H9 (cell line): ENCODE measurements around the gene HLX. TPM values are rescaled to one million over a fixed set of nuclear protein-coding genes. Genes with fewer than 3 reads are reported as not detected.

Experiments used
- DNase-seq: peaks from one replicate; pipeline ENCODE4 v3.0.0-alpha.2; 2017
- H2AFZ ChIP-seq: one replicate; pipeline ENCODE4 v1.6.1; 2013; ENCODE audit warnings: mild to moderate bottlenecking, low read length, control low read depth, moderate library complexity
- H2AK5ac ChIP-seq: 2 replicates; pipeline ENCODE4 v1.6.1; 2013; ENCODE audit warnings: low read length, control low read depth, mixed read lengths; ENCODE audit not compliant: insufficient read length
- H2BK120ac ChIP-seq: one replicate; pipeline ENCODE4 v1.6.1; 2013; ENCODE audit warnings: low read depth, mild to moderate bottlenecking, low read length, control low read depth, inconsistent platforms; ENCODE audit not compliant: poor library complexity, severe bottlenecking
- H2BK12ac ChIP-seq: 2 replicates; pipeline ENCODE4 v1.6.1; 2013; ENCODE audit warnings: low read length, control low read depth, mixed read lengths, low read depth; ENCODE audit not compliant: insufficient read length
- H2BK15ac ChIP-seq: 2 replicates; pipeline ENCODE4 v1.6.1; 2013; ENCODE audit warnings: low read depth, low read length, control low read depth
- H2BK20ac ChIP-seq: one replicate; pipeline ENCODE4 v1.6.1; 2013; ENCODE audit warnings: low read depth, mild to moderate bottlenecking, low read length, control low read depth, inconsistent platforms; ENCODE audit not compliant: poor library complexity, severe bottlenecking
- H2BK5ac ChIP-seq: 2 replicates; pipeline ENCODE4 v1.6.1; 2013; ENCODE audit warnings: low read length, control low read depth, mixed read lengths; ENCODE audit not compliant: insufficient read length
- H3K14ac ChIP-seq: 2 replicates; pipeline ENCODE4 v1.6.1; 2013; ENCODE audit warnings: low read length, control low read depth; ENCODE audit not compliant: insufficient read depth
- H3K18ac ChIP-seq: 2 replicates; pipeline ENCODE4 v1.6.1; 2013; ENCODE audit warnings: low read depth, mild to moderate bottlenecking, mixed read lengths, low read length, control low read depth; ENCODE audit not compliant: insufficient read length
- H3K23ac ChIP-seq: 2 replicates; pipeline ENCODE4 v1.6.1; 2013; ENCODE audit warnings: low read length, control low read depth, mixed read lengths, low read depth; ENCODE audit not compliant: insufficient read length
- H3K23me2 ChIP-seq: 2 replicates; pipeline ENCODE4 v1.6.1; 2013; ENCODE audit warnings: low read depth, mild to moderate bottlenecking, mixed read lengths, low read length, control low read depth; ENCODE audit not compliant: insufficient read length, poor library complexity, severe bottlenecking
- H3K27ac ChIP-seq: 2 replicates; pipeline ENCODE4 v1.5.1; 2013; ENCODE audit warnings: low read length, control low read depth, mixed read lengths, low read depth; ENCODE audit not compliant: insufficient read length
- H3K27me3 ChIP-seq: 2 replicates; pipeline ENCODE4 v1.6.1; 2013; ENCODE audit warnings: low read length, control low read depth, inconsistent platforms; ENCODE audit not compliant: insufficient read depth
- H3K4ac ChIP-seq: 2 replicates; pipeline ENCODE4 v1.6.1; 2013; ENCODE audit warnings: low read depth, mild to moderate bottlenecking, control low read depth, inconsistent platforms, low read length, moderate library complexity
- H3K4me1 ChIP-seq: 2 replicates; pipeline ENCODE4 v1.6.1; 2013; ENCODE audit warnings: low read length, control low read depth, inconsistent platforms; ENCODE audit not compliant: insufficient read depth
- H3K4me2 ChIP-seq: 2 replicates; pipeline ENCODE4 v1.6.1; 2013; ENCODE audit warnings: low read length, control low read depth, mixed read lengths; ENCODE audit not compliant: insufficient read length, insufficient read depth
- H3K56ac ChIP-seq: 2 replicates; pipeline ENCODE4 v1.6.1; 2013; ENCODE audit warnings: low read depth, mild to moderate bottlenecking, mixed read lengths, low read length, control low read depth; ENCODE audit not compliant: insufficient read length
- H3K79me1 ChIP-seq: 2 replicates; pipeline ENCODE4 v1.6.1; 2013; ENCODE audit warnings: low read depth, mild to moderate bottlenecking, moderate library complexity, low read length, control low read depth, inconsistent platforms; ENCODE audit not compliant: insufficient read depth, poor library complexity, severe bottlenecking
- H3K79me2 ChIP-seq: 2 replicates; pipeline ENCODE4 v1.6.1; 2013; ENCODE audit warnings: low read length, control low read depth, inconsistent platforms; ENCODE audit not compliant: insufficient read depth
- H3K9ac ChIP-seq: 2 replicates; pipeline ENCODE4 v1.6.1; 2013; ENCODE audit warnings: low read length, control low read depth, mixed read lengths; ENCODE audit not compliant: insufficient read length; ENCODE audit errors: extremely low read depth
- H3K9me3 ChIP-seq: one replicate; pipeline ENCODE4 v1.6.1; 2013; ENCODE audit warnings: low read depth, low read length, inconsistent platforms; ENCODE audit not compliant: control insufficient read depth
- H3T11ph ChIP-seq: one replicate; pipeline ENCODE4 v1.6.1; 2013; ENCODE audit warnings: mild to moderate bottlenecking, low read length, control low read depth, inconsistent platforms
- H4K20me1 ChIP-seq: one replicate; pipeline ENCODE4 v1.6.1; 2013; ENCODE audit not compliant: control insufficient read depth, insufficient read length, insufficient read depth
- H4K5ac ChIP-seq: 2 replicates; pipeline ENCODE4 v1.6.1; 2013; ENCODE audit warnings: low read depth, mild to moderate bottlenecking, mixed read lengths, low read length, control low read depth; ENCODE audit not compliant: insufficient read length
- H4K8ac ChIP-seq: replicated peaks from 2 replicates; pipeline ENCODE4 v1.6.1; 2013; ENCODE audit warnings: low read length, control low read depth, mixed read lengths, low read depth; ENCODE audit not compliant: insufficient read length
- H4K91ac ChIP-seq: 2 replicates; pipeline ENCODE4 v1.6.1; 2013; ENCODE audit warnings: low read depth, mild to moderate bottlenecking, moderate library complexity, mixed read lengths, low read length, control low read depth; ENCODE audit not compliant: insufficient read length
- H3K27ac Mint-ChIP-seq, 3 experiments: 2 replicates in 2 of 3; 3 replicates in 1 of 3; pipeline ENCODE4 v1.8.0; 2020 to 2021; ENCODE audit warnings: mixed read lengths in 3 of 3, mild to moderate bottlenecking in 1 of 3, moderate library complexity in 1 of 3
- H3K27me3 Mint-ChIP-seq: 2 replicates; pipeline ENCODE4 v1.8.0; 2021; ENCODE audit warnings: low read depth, mild to moderate bottlenecking, moderate library complexity, mixed read lengths
- H3K36me3 Mint-ChIP-seq, 3 experiments: 2 replicates in 2 of 3; 3 replicates in 1 of 3; pipeline ENCODE4 v1.8.0; 2020 to 2021; ENCODE audit warnings: low read depth in 3 of 3, mixed read lengths in 3 of 3; ENCODE audit not compliant: insufficient read depth in 1 of 3
- H3K4me1 Mint-ChIP-seq, 2 experiments: 2 replicates each; pipeline ENCODE4 v1.8.0; 2020; ENCODE audit warnings: mixed read lengths in 2 of 2
- H3K4me3 Mint-ChIP-seq, 2 experiments: 2 replicates in 1 of 2; 3 replicates in 1 of 2; pipeline ENCODE4 v1.8.0; 2020 to 2021; ENCODE audit warnings: mild to moderate bottlenecking in 2 of 2, mixed read lengths in 2 of 2, moderate library complexity in 1 of 2
- H3K9me3 Mint-ChIP-seq, 2 experiments: 2 replicates in 1 of 2; 3 replicates in 1 of 2; pipeline ENCODE4 v1.8.0; 2020; ENCODE audit warnings: mild to moderate bottlenecking in 2 of 2, mixed read lengths in 2 of 2, moderate library complexity in 1 of 2
- CTCF ChIP-seq: fragments of 200-600 bp; sonication (generic); conservative IDR thresholded peaks from 3 replicates; pipeline ENCODE4 v1.8.0; 2021; ENCODE audit warnings: antibody characterized with exemption, mild to moderate bottlenecking
- WGBS: extraction: QIAGEN DNeasy Blood & Tissue Kit; methylation state at CpG from one replicate; pipeline ENCODE4 v1.1.7; 2013; ENCODE audit warnings: missing lambda C conversion rate, low lambda C conversion rate, mixed read lengths; ENCODE audit not compliant: insufficient read length; ENCODE audit errors: extremely low coverage; 5-methylcytosine and 5-hydroxymethylcytosine counted together
- total RNA-seq: library from RNA; stranded (reverse); gene quantifications from 2 replicates; pipeline ENCODE4 v1.2.1, GENCODE V29; 2021

The HLX gene
- total RNA-seq, 1 experiment from 2014 or later, result 0.37 TPM

GRCh38 chr1:220929304-220929703, 50.1 kb downstream of the HLX start:
- H3K23ac ChIP-seq, result no peak overlapping the region
- no peaks in the 10 kb centered on the region for H4K20me1 ChIP-seq
- no CpG with 5 or more reads among the region's 1 CpG for WGBS
- H3K23me2 ChIP-seq, result no peaks in the 10 kb centered on the region
- H3K4ac ChIP-seq, result no peak overlapping the region
- Mint-ChIP-seq H3K4me3 (no peak overlapping the region), H3K27ac (no peak overlapping the region), H3K9me3 (no peaks in the 10 kb centered on the region), H3K36me3 (no peaks in the 10 kb centered on the region), H3K4me1 (peaks cover 4 to 7% of the 10 kb centered on the region in 2 experiments), H3K27me3 (no peaks in the 10 kb centered on the region; the same call in 1 of the 2 replicates)
- TF ChIP-seq CTCF, result no peak
- H3K9ac ChIP-seq, result no peak overlapping the region
- no peak overlapping the region for H2BK15ac ChIP-seq
- no peaks in the 10 kb centered on the region for H3K79me2 ChIP-seq
- no peak for DNase-seq
- no peak overlapping the region for H2AFZ ChIP-seq
- no peak overlapping the region for H2BK12ac ChIP-seq
- H2BK5ac ChIP-seq, result no peak overlapping the region
- H3K79me1 ChIP-seq, result no peaks in the 10 kb centered on the region
- no peaks in the 10 kb centered on the region for H3K27me3 ChIP-seq
- H3K9me3 ChIP-seq, result no peaks in the 10 kb centered on the region
- H4K91ac ChIP-seq, result no peak overlapping the region
- no peak overlapping the region for H3K14ac ChIP-seq
- no peaks in the 10 kb centered on the region; the same call in 1 of the 2 replicates for H3K4me1 ChIP-seq
- no peak overlapping the region for H3K18ac ChIP-seq
- no peak overlapping the region for H2BK120ac ChIP-seq
- no peak overlapping the region for H4K8ac ChIP-seq
- H2AK5ac ChIP-seq, result no peak overlapping the region
- H2BK20ac ChIP-seq, result no peak overlapping the region
- H3T11ph ChIP-seq, result no peak overlapping the region
- no peak overlapping the region for H3K56ac ChIP-seq
- H3K4me2 ChIP-seq, result no peak overlapping the region
- no peak overlapping the region for H3K27ac ChIP-seq
- H4K5ac ChIP-seq, result no peak overlapping the region

Other genes starting within 250 kb of the HLX start
- gene C1orf115, start 189.1 kb upstream of the HLX start, total RNA-seq, result 6.0 and 7.3 TPM in 2 replicates
- 4.2 and 7.7 TPM in 2 replicates for gene MTARC2, start 131.1 kb upstream of the HLX start, total RNA-seq
- gene MTARC1, start 92.5 kb upstream of the HLX start, total RNA-seq, result 33.7 and 41.2 TPM in 2 replicates